Loucy (cell line): ENCODE data around the gene RITA1.

ENCODE experiments used
- H2AFZ ChIP-seq: fragments of 200-600 bp; sonication (generic); 2 replicates; pipeline ENCODE4 v1.6.0; 2016; ENCODE audit warnings: antibody characterized with exemption, mild to moderate bottlenecking, low read length, moderate library complexity
- H3F3A ChIP-seq: fragments of 200-600 bp; 2 replicates; pipeline ENCODE4 v1.6.0; 2016; ENCODE audit warnings: antibody characterized with exemption, low read depth, mild to moderate bottlenecking
- H3K27me3 ChIP-seq: fragments of 200-600 bp; sonication (generic); 2 replicates; pipeline ENCODE4 v1.6.1; 2014; ENCODE audit warnings: low read length, mild to moderate bottlenecking; ENCODE audit not compliant: insufficient read depth, poor library complexity, severe bottlenecking
- H3K36me3 ChIP-seq: fragments of 200-600 bp; sonication (generic); 2 replicates; pipeline ENCODE4 v1.6.1; 2016; ENCODE audit warnings: low read length; ENCODE audit not compliant: insufficient read depth
- H3K4me1 ChIP-seq: fragments of 200-600 bp; sonication (generic); 2 replicates; pipeline ENCODE4 v1.5.1; 2014; ENCODE audit warnings: low read length, mild to moderate bottlenecking; ENCODE audit not compliant: insufficient read depth, poor library complexity, severe bottlenecking
- H3K4me2 ChIP-seq: fragments of 200-600 bp; sonication (generic); 2 replicates; pipeline ENCODE4 v1.6.0; 2014; ENCODE audit warnings: antibody characterized with exemption, low read length, low read depth, mild to moderate bottlenecking; ENCODE audit not compliant: poor library complexity, severe bottlenecking
- H3K4me3 ChIP-seq: fragments of 200-600 bp; sonication (generic); 2 replicates; pipeline ENCODE4 v1.5.1; 2014; ENCODE audit warnings: low read length, mild to moderate bottlenecking, mixed read lengths; ENCODE audit not compliant: poor library complexity, severe bottlenecking
- H3K79me2 ChIP-seq: fragments of 200-600 bp; sonication (generic); 2 replicates; pipeline ENCODE4 v1.6.1; 2014; ENCODE audit warnings: low read length; ENCODE audit not compliant: insufficient read depth
- H3K9ac ChIP-seq: fragments of 200-600 bp; sonication (generic); 2 replicates; pipeline ENCODE4 v1.6.0; 2014; ENCODE audit warnings: mild to moderate bottlenecking, low read depth, low read length, moderate library complexity; ENCODE audit not compliant: poor library complexity, severe bottlenecking
- H3K9me2 ChIP-seq: fragments of 200-600 bp; sonication (generic); replicated peaks from 2 replicates; pipeline ENCODE4 v1.6.1; 2016; ENCODE audit warnings: low read depth, low read length, mixed read lengths
- H3K9me3 ChIP-seq: fragments of 200-600 bp; sonication (generic); 2 replicates; pipeline ENCODE4 v1.6.1; 2014; ENCODE audit warnings: mild to moderate bottlenecking, antibody characterized with exemption, low read length, low read depth; ENCODE audit not compliant: insufficient read depth
- H4K20me1 ChIP-seq: fragments of 200-600 bp; sonication (generic); 2 replicates; pipeline ENCODE4 v1.6.0; 2014; ENCODE audit warnings: antibody characterized with exemption, low read length, mild to moderate bottlenecking; ENCODE audit not compliant: insufficient read depth, poor library complexity, severe bottlenecking
- CTCF ChIP-seq: fragments of 200-600 bp; sonication (generic); conservative IDR thresholded peaks from 2 replicates; pipeline ENCODE4 v1.5.1; 2014; ENCODE audit warnings: mild to moderate bottlenecking, antibody characterized with exemption, low read length
- EZH2phosphoT487 ChIP-seq: fragments of 200-600 bp; IDR thresholded peaks from 2 replicates; pipeline ENCODE4 v1.6.1; 2018; ENCODE audit warnings: antibody characterized with exemption, mild to moderate bottlenecking, moderate library complexity, borderline replicate concordance

The RITA1 gene

GRCh38 chr12:113239288-113239771 lies 53.8 kb downstream of the RITA1 start:
- Histone ChIP-seq H2AFZ (no peak overlapping the region), H3K9ac (no peak overlapping the region), H3K79me2 (no peaks in the 10 kb centered on the region), H3F3A (no peaks in the 10 kb centered on the region), H3K9me2 (no peaks in the 10 kb centered on the region), H3K9me3 (no peaks in the 10 kb centered on the region), H3K4me3 (no peak overlapping the region), H3K36me3 (no peaks in the 10 kb centered on the region), H3K27me3 (no peaks in the 10 kb centered on the region), H3K4me2 (no peak overlapping the region), H4K20me1 (no peaks in the 10 kb centered on the region), H3K4me1 (no peaks in the 10 kb centered on the region)
- TF ChIP-seq EZH2phosphoT487 (no peak), CTCF (no peak)

GRCh38 chr12:113239811-113240331 lies 54.4 kb downstream of the RITA1 start:
- no peaks in the 10 kb centered on the region for H3K9me2 ChIP-seq
- no peaks in the 10 kb centered on the region for H3K79me2 ChIP-seq
- H4K20me1 ChIP-seq = no peaks in the 10 kb centered on the region
- H3F3A ChIP-seq = no peaks in the 10 kb centered on the region
- no peak overlapping the region for H2AFZ ChIP-seq
- no peak overlapping the region for H3K4me2 ChIP-seq
- H3K9ac ChIP-seq = no peak overlapping the region
- no peaks in the 10 kb centered on the region for H3K36me3 ChIP-seq
- H3K4me3 ChIP-seq = no peak overlapping the region
- H3K4me1 ChIP-seq = no peaks in the 10 kb centered on the region
- no peaks in the 10 kb centered on the region for H3K27me3 ChIP-seq
- H3K9me3 ChIP-seq = no peaks in the 10 kb centered on the region
- no peak for TF ChIP-seq EZH2phosphoT487
- no peak for TF ChIP-seq CTCF

GRCh38 chr12:113240395-113240794 lies 54.9 kb downstream of the RITA1 start:
- Histone ChIP-seq H4K20me1 (no peaks in the 10 kb centered on the region), H3K79me2 (no peaks in the 10 kb centered on the region), H3K4me1 (no peaks in the 10 kb centered on the region), H3F3A (no peaks in the 10 kb centered on the region), H2AFZ (no peak overlapping the region), H3K27me3 (no peaks in the 10 kb centered on the region), H3K36me3 (no peaks in the 10 kb centered on the region), H3K9me3 (no peaks in the 10 kb centered on the region), H3K4me3 (no peak overlapping the region), H3K9me2 (no peaks in the 10 kb centered on the region), H3K9ac (no peak overlapping the region), H3K4me2 (no peak overlapping the region)
- TF ChIP-seq EZH2phosphoT487 (no peak), CTCF (no peak)
